Panc1 (cell line): ENCODE measurements around the gene KCNAB1.

Source experiments
- POLR2AphosphoS5 ChIP-seq: IDR thresholded peaks from 2 replicates; pipeline ENCODE4 v1.6.1; 2012; ENCODE audit warnings: mild to moderate bottlenecking, low read depth, low read length, moderate library complexity
- REST ChIP-seq, 2 experiments: IDR thresholded peaks; 2 replicates each; pipeline ENCODE4 v1.6.1; 2011 to 2012; ENCODE audit warnings: low read depth in 2 of 2, control low read depth in 1 of 2, low read length in 1 of 2, mild to moderate bottlenecking in 1 of 2, moderate library complexity in 1 of 2; ENCODE audit not compliant: insufficient read depth in 1 of 2
- SIN3A ChIP-seq: IDR thresholded peaks from 2 replicates; pipeline ENCODE4 v1.6.1; 2012; ENCODE audit warnings: low read depth, mild to moderate bottlenecking, low read length, moderate library complexity, borderline replicate concordance; ENCODE audit not compliant: insufficient read depth
- TCF7L2 ChIP-seq: IDR thresholded peaks from 2 replicates; pipeline ENCODE4 v1.6.1; 2011; ENCODE audit warnings: mild to moderate bottlenecking, low read depth, low read length, inconsistent platforms
- TF ChIP-seq, protein P1 (sequence below): fragments of 450-650 bp; IDR thresholded peaks from 2 replicates; pipeline ENCODE4 v1.5.1; 2017; ENCODE audit warnings: mild to moderate bottlenecking

- TF ChIP-seq, protein P1, sequence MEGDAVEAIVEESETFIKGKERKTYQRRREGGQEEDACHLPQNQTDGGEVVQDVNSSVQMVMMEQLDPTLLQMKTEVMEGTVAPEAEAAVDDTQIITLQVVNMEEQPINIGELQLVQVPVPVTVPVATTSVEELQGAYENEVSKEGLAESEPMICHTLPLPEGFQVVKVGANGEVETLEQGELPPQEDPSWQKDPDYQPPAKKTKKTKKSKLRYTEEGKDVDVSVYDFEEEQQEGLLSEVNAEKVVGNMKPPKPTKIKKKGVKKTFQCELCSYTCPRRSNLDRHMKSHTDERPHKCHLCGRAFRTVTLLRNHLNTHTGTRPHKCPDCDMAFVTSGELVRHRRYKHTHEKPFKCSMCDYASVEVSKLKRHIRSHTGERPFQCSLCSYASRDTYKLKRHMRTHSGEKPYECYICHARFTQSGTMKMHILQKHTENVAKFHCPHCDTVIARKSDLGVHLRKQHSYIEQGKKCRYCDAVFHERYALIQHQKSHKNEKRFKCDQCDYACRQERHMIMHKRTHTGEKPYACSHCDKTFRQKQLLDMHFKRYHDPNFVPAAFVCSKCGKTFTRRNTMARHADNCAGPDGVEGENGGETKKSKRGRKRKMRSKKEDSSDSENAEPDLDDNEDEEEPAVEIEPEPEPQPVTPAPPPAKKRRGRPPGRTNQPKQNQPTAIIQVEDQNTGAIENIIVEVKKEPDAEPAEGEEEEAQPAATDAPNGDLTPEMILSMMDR, result no peak
- no peak for TF ChIP-seq TCF7L2
- TF ChIP-seq SIN3A, result no peak
- no peak for TF ChIP-seq REST (IDR thresholded peaks at IDR 0.05; ENCODE audit: insufficient read depth in 1 of 2, low read depth in 2 of 2, low read length in 1 of 2)
- TF ChIP-seq POLR2AphosphoS5, result no peak
Measured at GRCh38 chr3:156206157-156206556, 85.8 kb downstream of the KCNAB1 start.
